ENCODE results near the gene DLEC1.
"Not testable (repeated sequence)": the region's sequence is repeated elsewhere in the genome, so short reads cannot be mapped to it uniquely, and the experiment has no call there.

GRCh38 chr3:38034335-38034734 is 4.7 kb upstream of the DLEC1 start:
- not testable (repeated sequence) for TF ChIP-seq MAFK (IDR thresholded peaks at IDR 0.05; ENCODE audit: low read length); ZBTB7A (IDR thresholded peaks at IDR 0.05; ENCODE audit: borderline replicate concordance, control insufficient read depth, low read depth, low read length); ZNF140 (CRISPR knock-in tag; IDR thresholded peaks at IDR 0.05); CTCF (IDR thresholded peaks at IDR 0.05 in 2 of 3, conservative IDR thresholded peaks at IDR 0.05 in 1 of 3; ENCODE audit: insufficient read depth in 2 of 3, low read depth in 1 of 3, low read length in 3 of 3); ZNF143 (CRISPR knock-in tag; IDR thresholded peaks at IDR 0.05); ZNF780A (CRISPR knock-in tag; IDR thresholded peaks at IDR 0.05); ZNF644 (tag; IDR thresholded peaks at IDR 0.05; ENCODE audit: low read depth); MCM3 (IDR thresholded peaks at IDR 0.05)
